Mesendoderm (in vitro differentiated cells): ENCODE measurements around the gene IL20.

Experiments used
- DNase-seq: peaks from one replicate; pipeline ENCODE4 v3.0.0; 2013
- H2AK5ac ChIP-seq: 2 replicates; pipeline ENCODE4 v1.6.1; 2013; ENCODE audit warnings: low read length, inconsistent platforms
- H2BK120ac ChIP-seq: 2 replicates; pipeline ENCODE4 v1.6.1; 2013; ENCODE audit warnings: low read depth, mild to moderate bottlenecking, low read length, moderate library complexity, mixed read lengths
- H2BK15ac ChIP-seq: replicated peaks from 2 replicates; pipeline ENCODE4 v1.6.1; 2013; ENCODE audit warnings: low read depth, mild to moderate bottlenecking, moderate library complexity
- H2BK5ac ChIP-seq: 2 replicates; pipeline ENCODE4 v1.6.1; 2013; ENCODE audit warnings: low read length, inconsistent platforms
- H3K18ac ChIP-seq: 2 replicates; pipeline ENCODE4 v1.6.1; 2013; ENCODE audit warnings: mild to moderate bottlenecking, low read length, mixed read lengths
- H3K23ac ChIP-seq: one replicate; pipeline ENCODE4 v1.6.1; 2013; ENCODE audit warnings: low read length
- H3K27ac ChIP-seq: 2 replicates; pipeline ENCODE4 v1.5.1; 2013; ENCODE audit warnings: low read depth, mild to moderate bottlenecking, inconsistent platforms, low read length, moderate library complexity
- H3K27me3 ChIP-seq: 2 replicates; pipeline ENCODE4 v1.6.1; 2013; ENCODE audit warnings: low read length, control low read depth, mild to moderate bottlenecking, inconsistent platforms; ENCODE audit not compliant: insufficient read depth, poor library complexity
- H3K36me3 ChIP-seq: 2 replicates; pipeline ENCODE4 v1.6.1; 2013; ENCODE audit warnings: low read length, inconsistent platforms; ENCODE audit not compliant: control insufficient read depth, insufficient read depth
- H3K4ac ChIP-seq: one replicate; pipeline ENCODE4 v1.6.1; 2013; ENCODE audit warnings: low read depth, mild to moderate bottlenecking, low read length, moderate library complexity
- H3K4me1 ChIP-seq: 2 replicates; pipeline ENCODE4 v1.6.1; 2013; ENCODE audit warnings: low read depth, low read length, inconsistent platforms; ENCODE audit not compliant: control insufficient read depth
- H3K4me2 ChIP-seq: 2 replicates; pipeline ENCODE4 v1.6.1; 2013; ENCODE audit warnings: low read length
- H3K4me3 ChIP-seq: 2 replicates; pipeline ENCODE4 v1.5.1; 2013; ENCODE audit warnings: mild to moderate bottlenecking, low read length
- H3K56ac ChIP-seq: one replicate; pipeline ENCODE4 v1.6.1; 2013; ENCODE audit warnings: low read length
- H3K79me1 ChIP-seq: 2 replicates; pipeline ENCODE4 v1.6.1; 2013; ENCODE audit warnings: low read length, inconsistent platforms
- H3K79me2 ChIP-seq: 2 replicates; pipeline ENCODE4 v1.6.1; 2013; ENCODE audit warnings: mild to moderate bottlenecking, low read length; ENCODE audit not compliant: control insufficient read depth, insufficient read depth
- H3K9ac ChIP-seq: 2 replicates; pipeline ENCODE4 v1.6.1; 2013; ENCODE audit warnings: low read length, inconsistent platforms
- H4K5ac ChIP-seq: one replicate; pipeline ENCODE4 v1.6.1; 2013; ENCODE audit warnings: low read length
- H4K8ac ChIP-seq: one replicate; pipeline ENCODE4 v1.6.1; 2013; ENCODE audit warnings: low read depth, mild to moderate bottlenecking, control low read depth, low read length, moderate library complexity
- WGBS: extraction: QIAGEN DNeasy Blood & Tissue Kit; methylation state at CpG from one replicate; pipeline ENCODE4 v1.1.7; 2013; ENCODE audit warnings: low lambda C conversion rate, missing lambda C conversion rate; ENCODE audit not compliant: insufficient coverage; ENCODE audit errors: extremely low coverage; 5-methylcytosine and 5-hydroxymethylcytosine counted together

IL20 gene

GRCh38 chr1:206918076-206918475 is 52.7 kb downstream of the IL20 start:
- Histone ChIP-seq H2BK120ac (no peak overlapping the region), H3K9ac (no peak overlapping the region), H3K36me3 (no peaks in the 10 kb centered on the region), H4K5ac (no peak overlapping the region), H3K18ac (no peak overlapping the region), H3K4me2 (no peak overlapping the region), H3K56ac (no peak overlapping the region), H3K23ac (no peak overlapping the region), H3K4me3 (no peak overlapping the region), H3K27ac (no peak overlapping the region), H4K8ac (no peak overlapping the region), H3K4me1 (no peaks in the 10 kb centered on the region), H3K79me1 (no peaks in the 10 kb centered on the region), H3K79me2 (no peaks in the 10 kb centered on the region), H3K27me3 (no peaks in the 10 kb centered on the region), H2BK15ac (no peak overlapping the region), H2AK5ac (no peak overlapping the region), H2BK5ac (no peak overlapping the region), H3K4ac (no peak overlapping the region)
- no peak for DNase-seq
- no CpG with 5 or more reads among the region's 3 CpGs for WGBS
